ENCODE data around the gene LCA5L. TPM values are rescaled to one million over a fixed set of nuclear protein-coding genes. Genes with fewer than 3 reads are reported as not detected.

The LCA5L gene
- total RNA-seq, 4 donors from 2014 or later: 2.3 to 7.9 (median 4.9) TPM

DNA sequence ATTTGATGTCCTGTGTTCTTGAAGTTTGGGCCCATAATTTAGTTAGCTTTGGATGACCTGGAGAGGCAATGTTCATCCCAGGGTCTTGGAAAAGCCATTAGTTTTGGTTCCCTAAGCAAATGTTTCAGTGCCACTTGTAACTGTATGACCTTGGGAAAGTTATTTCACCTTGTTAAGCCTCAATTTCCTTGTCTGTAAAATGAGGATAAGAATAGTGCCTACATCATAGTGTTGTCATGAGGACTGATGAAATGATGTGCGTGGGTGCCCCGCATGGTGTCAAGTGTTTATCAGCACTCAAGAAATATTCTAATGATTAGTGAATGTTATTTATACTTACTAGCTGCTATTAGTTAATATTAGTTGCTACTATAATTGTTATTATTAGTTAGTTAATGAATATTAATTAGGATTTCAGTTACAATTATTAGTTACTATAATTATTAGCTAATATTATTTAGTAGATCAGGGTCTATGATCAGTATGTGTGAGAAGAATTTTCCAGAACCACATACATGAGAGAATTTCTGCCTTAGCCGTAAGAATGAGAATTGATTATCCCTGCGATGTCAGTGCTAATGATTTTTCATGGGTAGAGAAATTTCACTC is 8.1 kb upstream of the LCA5L start:
- H3K36me3 ChIP-seq: no peaks in the 10 kb centered on the region
- ATAC-seq (no peak), DNase-seq (no peak)
- intact Hi-C loops (cut with DNase I; ENCODE audit: low total_unique reads): loop anchor here (5.0 kb wide), 3 partner anchors 141 to 366 kb away; partner anchors contain the start of genes BRWD1 and PSMG1
- peak overlapping the region; percentile 57 to 68 (median 64) for H3K4me3 ChIP-seq
- no peaks in the 10 kb centered on the region for H3K27me3 ChIP-seq
- in situ Hi-C loops (cut with MboI; ENCODE audit: low sequenced_read_pairs in 4 of 4): no loop called here
- no peaks in the 10 kb centered on the region for H3K9me3 ChIP-seq
- H3K4me1 ChIP-seq: peaks cover 33 to 43% of the 10 kb centered on the region in 2 donors
- TF ChIP-seq, protein P1, sequence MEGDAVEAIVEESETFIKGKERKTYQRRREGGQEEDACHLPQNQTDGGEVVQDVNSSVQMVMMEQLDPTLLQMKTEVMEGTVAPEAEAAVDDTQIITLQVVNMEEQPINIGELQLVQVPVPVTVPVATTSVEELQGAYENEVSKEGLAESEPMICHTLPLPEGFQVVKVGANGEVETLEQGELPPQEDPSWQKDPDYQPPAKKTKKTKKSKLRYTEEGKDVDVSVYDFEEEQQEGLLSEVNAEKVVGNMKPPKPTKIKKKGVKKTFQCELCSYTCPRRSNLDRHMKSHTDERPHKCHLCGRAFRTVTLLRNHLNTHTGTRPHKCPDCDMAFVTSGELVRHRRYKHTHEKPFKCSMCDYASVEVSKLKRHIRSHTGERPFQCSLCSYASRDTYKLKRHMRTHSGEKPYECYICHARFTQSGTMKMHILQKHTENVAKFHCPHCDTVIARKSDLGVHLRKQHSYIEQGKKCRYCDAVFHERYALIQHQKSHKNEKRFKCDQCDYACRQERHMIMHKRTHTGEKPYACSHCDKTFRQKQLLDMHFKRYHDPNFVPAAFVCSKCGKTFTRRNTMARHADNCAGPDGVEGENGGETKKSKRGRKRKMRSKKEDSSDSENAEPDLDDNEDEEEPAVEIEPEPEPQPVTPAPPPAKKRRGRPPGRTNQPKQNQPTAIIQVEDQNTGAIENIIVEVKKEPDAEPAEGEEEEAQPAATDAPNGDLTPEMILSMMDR (IDR thresholded peaks at IDR 0.05 in 4 of 5, conservative IDR thresholded peaks at IDR 0.05 in 1 of 5): no peak
- TF ChIP-seq POLR2A (IDR thresholded peaks at IDR 0.05): no peak
- peak overlapping the region; percentile 88 to 95 (median 90) for H3K27ac ChIP-seq

DNA sequence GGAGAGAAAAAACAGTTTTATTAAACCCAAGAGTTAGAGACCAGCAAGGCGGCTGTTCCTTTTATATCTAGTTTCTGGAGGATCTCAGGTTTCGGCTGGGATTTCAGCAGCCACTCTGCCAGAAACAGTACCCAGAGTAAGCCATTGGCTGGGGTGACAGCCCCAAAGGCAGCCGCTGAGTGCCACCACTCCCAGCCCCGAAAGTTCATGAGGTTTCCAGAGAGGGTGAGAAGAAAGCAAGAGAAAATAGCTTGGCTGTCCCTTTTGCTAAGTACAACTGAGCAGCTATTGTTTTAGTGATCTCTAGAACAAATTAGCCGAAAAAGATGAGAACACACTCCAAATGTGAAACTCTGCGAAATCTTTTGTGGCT is 7.4 kb upstream of the LCA5L start:
- in situ Hi-C loops (cut with MboI; ENCODE audit: low sequenced_read_pairs in 4 of 4): no loop called here
- TF ChIP-seq, protein P1 (IDR thresholded peaks at IDR 0.05 in 4 of 5, conservative IDR thresholded peaks at IDR 0.05 in 1 of 5): no peak
- peak in 1 of 2 donors; percentile 31 for TF ChIP-seq POLR2A (IDR thresholded peaks at IDR 0.05)
- DNase-seq (peak; percentile 55 to 56), ATAC-seq (peak; percentile 12 to 50)
- peaks cover 33 to 43% of the 10 kb centered on the region in 2 donors for H3K4me1 ChIP-seq
- H3K9me3 ChIP-seq: no peaks in the 10 kb centered on the region
- intact Hi-C loops (cut with DNase I; ENCODE audit: low total_unique reads): loop anchor here (5.0 kb wide), 3 partner anchors 141 to 366 kb away; partner anchors contain the start of genes BRWD1 and PSMG1
- no peaks in the 10 kb centered on the region for H3K36me3 ChIP-seq
- H3K27ac ChIP-seq: peak overlapping the region; percentile 88 to 95 (median 90)
- H3K4me3 ChIP-seq: peak overlapping the region; percentile 57 to 68 (median 64)
- no peaks in the 10 kb centered on the region for H3K27me3 ChIP-seq

DNA sequence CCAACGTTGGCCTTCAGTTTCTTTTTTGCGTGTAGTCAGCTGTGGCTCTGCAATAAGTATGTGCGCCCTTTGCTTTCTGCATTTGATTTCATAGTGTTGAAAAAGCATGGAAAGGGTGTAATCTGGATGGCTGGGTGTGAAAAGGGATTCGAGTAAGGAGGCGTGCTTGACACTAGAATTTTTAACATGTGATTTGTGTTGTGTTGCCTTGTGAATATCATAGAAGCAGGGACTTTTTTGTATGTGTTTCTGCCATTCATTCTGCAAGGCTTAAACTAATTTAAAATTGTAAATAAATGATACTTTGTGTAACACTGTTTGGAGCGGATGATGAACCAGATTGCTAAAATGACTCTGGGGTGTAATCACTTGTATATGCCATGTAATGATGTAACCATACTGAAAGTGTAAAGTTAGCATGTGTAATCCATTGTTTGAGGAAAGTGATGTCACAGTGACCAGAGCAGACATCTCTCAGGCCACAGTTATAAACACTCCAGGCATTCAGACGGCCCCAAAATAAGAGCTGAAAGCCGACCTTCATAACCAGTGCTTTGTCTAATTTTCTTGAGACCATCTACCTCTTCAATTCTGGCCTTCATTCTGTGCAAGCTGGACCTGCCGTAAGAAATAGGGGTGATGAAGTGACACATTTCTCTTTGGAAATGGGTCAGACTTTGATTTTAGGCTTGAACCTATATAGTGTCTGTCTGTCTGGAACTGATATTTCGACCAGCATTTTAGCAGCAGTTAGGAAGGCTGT is 6.8 kb upstream of the LCA5L start:
- TF ChIP-seq, protein P1 (IDR thresholded peaks at IDR 0.05 in 4 of 5, conservative IDR thresholded peaks at IDR 0.05 in 1 of 5): no peak
- peak; percentile 21 to 80 for TF ChIP-seq POLR2A (IDR thresholded peaks at IDR 0.05)
- no peaks in the 10 kb centered on the region for H3K27me3 ChIP-seq
- in situ Hi-C loops (cut with MboI; ENCODE audit: low sequenced_read_pairs in 4 of 4): no loop called here
- ATAC-seq: peak; percentile 55 to 63
- peak overlapping the region; percentile 88 to 95 (median 90) for H3K27ac ChIP-seq
- no peaks in the 10 kb centered on the region for H3K36me3 ChIP-seq
- H3K9me3 ChIP-seq: no peaks in the 10 kb centered on the region
- intact Hi-C loops (cut with DNase I; ENCODE audit: low total_unique reads): loop anchor here (5.0 kb wide), 3 partner anchors 140 to 365 kb away; partner anchors contain the start of genes BRWD1 and PSMG1
- H3K4me1 ChIP-seq: peaks cover 28 to 43% of the 10 kb centered on the region in 2 donors
- peak overlapping the region; percentile 57 to 68 (median 64) for H3K4me3 ChIP-seq
- no peak for DNase-seq

DNA sequence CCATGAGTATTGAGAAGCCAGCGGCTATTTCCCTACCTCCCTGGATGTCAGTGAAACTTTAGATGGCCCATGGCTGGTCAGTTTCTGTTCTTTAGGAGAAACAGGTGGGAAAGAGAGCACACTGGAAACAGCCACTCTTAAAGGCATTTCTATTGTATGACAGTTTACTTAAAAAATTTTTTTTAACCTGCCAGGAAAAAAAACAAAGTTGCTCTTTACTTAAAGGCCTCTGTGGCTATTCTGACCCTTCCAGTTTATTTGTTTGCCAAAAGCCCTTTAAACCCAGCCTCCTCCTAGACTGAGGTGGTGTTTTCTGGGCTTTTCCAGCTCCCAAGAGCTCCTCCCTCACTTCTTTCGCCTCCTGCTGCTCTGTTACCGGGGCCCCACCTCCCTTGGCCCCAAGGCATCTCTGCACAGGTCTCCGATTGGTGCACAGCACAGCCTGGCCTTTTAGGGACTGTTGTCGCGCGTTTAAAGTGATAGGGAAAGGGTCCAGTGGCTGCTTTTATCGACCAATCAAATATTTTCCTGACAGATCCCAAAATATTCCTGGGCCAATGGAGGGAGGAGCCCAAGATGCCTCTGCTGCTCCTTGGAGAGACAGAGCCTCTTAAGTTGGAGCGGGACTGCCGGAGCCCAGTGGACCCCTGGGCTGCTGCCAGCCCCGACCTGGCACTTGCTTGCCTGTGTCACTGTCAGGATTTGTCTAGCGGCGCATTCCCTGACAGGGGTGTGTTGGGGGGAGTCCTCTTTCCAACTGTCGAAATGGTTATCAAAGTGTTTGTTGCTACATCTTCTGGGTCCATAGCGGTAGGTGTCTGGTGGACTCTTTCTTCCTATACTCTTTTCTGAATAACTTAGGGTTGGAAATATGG is 6.0 kb upstream of the LCA5L start, which contains the start of gene SH3BGR:
Gene SH3BGR, plus strand, starts transcription at position 639 of the 875 bp plus-strand sequence. Its CDS starts 127 bp downstream, at position 766.
- peak; percentile 90 to 94 for DNase-seq
- peak; percentile 72 to 90 for TF ChIP-seq POLR2A (IDR thresholded peaks at IDR 0.05)
- TF ChIP-seq, protein P1 (IDR thresholded peaks at IDR 0.05 in 4 of 5, conservative IDR thresholded peaks at IDR 0.05 in 1 of 5): no peak
- peak; percentile 88 for ATAC-seq
- no peaks in the 10 kb centered on the region for H3K27me3 ChIP-seq
- no peaks in the 10 kb centered on the region for H3K36me3 ChIP-seq
- H3K4me1 ChIP-seq: peaks cover 28 to 43% of the 10 kb centered on the region in 2 donors
- H3K4me3 ChIP-seq: peak within 1 kb of the TSS; percentile 57 to 68 (median 64)
- intact Hi-C loops (cut with DNase I; ENCODE audit: low total_unique reads) (loop anchor here (5.0 kb wide), 3 partner anchors 139 to 364 kb away; partner anchors contain the start of genes BRWD1 and PSMG1), in situ Hi-C loops (cut with MboI; ENCODE audit: low sequenced_read_pairs in 4 of 4) (no loop called here)
- no peaks in the 10 kb centered on the region for H3K9me3 ChIP-seq
- H3K27ac ChIP-seq: peak within 1 kb of the TSS; percentile 88 to 95 (median 90)

Measured in gastrocnemius medialis (tissue), 4 donors.